ENCODE results near the gene SLC35A5.

DNA sequence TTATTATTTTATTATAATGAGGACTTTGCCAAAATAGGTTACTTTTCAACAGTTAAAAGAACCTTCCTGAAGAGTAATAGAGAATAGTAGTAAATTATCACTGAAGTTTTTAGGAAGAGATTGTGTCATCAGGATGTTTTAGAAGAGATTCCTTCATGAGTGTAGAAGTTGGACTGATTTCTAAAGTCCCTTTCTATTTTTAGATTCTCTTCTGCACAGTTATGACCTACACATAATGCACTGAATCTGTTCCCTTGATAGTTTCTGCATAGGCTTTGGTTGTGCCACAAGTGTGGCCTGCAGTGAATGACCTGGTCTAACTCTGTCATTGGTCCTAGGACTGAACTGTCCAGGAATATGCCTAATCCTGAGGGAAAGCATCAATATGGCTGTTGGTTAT, 23.9 kb downstream of the SLC35A5 start:
- TF ChIP-seq ARNTL (CRISPR knock-in tag; IDR thresholded peaks at IDR 0.05; ENCODE audit: borderline replicate concordance, low read depth) (no peak), ESRRG (CRISPR knock-in tag; IDR thresholded peaks at IDR 0.05) (no peak), ZNF565 (CRISPR knock-in tag; conservative IDR thresholded peaks at IDR 0.05; ENCODE audit: low read depth) (no peak), OSR1 (CRISPR knock-in tag; IDR thresholded peaks at IDR 0.05) (no peak)
- TF ChIP-seq, protein P1, sequence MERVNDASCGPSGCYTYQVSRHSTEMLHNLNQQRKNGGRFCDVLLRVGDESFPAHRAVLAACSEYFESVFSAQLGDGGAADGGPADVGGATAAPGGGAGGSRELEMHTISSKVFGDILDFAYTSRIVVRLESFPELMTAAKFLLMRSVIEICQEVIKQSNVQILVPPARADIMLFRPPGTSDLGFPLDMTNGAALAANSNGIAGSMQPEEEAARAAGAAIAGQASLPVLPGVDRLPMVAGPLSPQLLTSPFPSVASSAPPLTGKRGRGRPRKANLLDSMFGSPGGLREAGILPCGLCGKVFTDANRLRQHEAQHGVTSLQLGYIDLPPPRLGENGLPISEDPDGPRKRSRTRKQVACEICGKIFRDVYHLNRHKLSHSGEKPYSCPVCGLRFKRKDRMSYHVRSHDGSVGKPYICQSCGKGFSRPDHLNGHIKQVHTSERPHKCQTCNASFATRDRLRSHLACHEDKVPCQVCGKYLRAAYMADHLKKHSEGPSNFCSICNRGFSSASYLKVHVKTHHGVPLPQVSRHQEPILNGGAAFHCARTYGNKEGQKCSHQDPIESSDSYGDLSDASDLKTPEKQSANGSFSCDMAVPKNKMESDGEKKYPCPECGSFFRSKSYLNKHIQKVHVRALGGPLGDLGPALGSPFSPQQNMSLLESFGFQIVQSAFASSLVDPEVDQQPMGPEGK (CRISPR knock-in tag; IDR thresholded peaks at IDR 0.05; ENCODE audit: borderline replicate concordance), result no peak

Measured in SK-N-SH treated with all-trans-retinoic acid at 6 μM for 48 hours (cell line).